Colonic mucosa (tissue), 4 donors: ENCODE data around the gene FZR1. TPM values are rescaled to one million over a fixed set of nuclear protein-coding genes. Genes with fewer than 3 reads are reported as not detected.

Experiments
- DNase-seq: peaks from one replicate; pipeline ENCODE4 v3.0.0-alpha.2; 2020
- H3K27ac ChIP-seq: fragments of 200-600 bp; one replicate; pipeline ENCODE4 v1.8.0; 2021
- H3K27me3 ChIP-seq: fragments of 200-600 bp; one replicate; pipeline ENCODE4 v1.8.0; 2021
- H3K36me3 ChIP-seq: fragments of 200-600 bp; one replicate; pipeline ENCODE4 v1.8.0; 2021
- H3K4me1 ChIP-seq: fragments of 200-600 bp; one replicate; pipeline ENCODE4 v1.8.0; 2021; ENCODE audit warnings: mild to moderate bottlenecking
- H3K4me3 ChIP-seq: fragments of 200-600 bp; one replicate; pipeline ENCODE4 v1.8.0; 2021
- H3K9ac ChIP-seq, 2 donors: one replicate each; pipeline ENCODE4 v1.7.0; 2013; ENCODE audit warnings: control low read depth in 2 of 2, low read depth in 2 of 2, low read length in 2 of 2
- H3K9me3 ChIP-seq: fragments of 200-600 bp; one replicate; pipeline ENCODE4 v1.8.0; 2021
- CTCF ChIP-seq: fragments of 200-600 bp; IDR thresholded peaks from one replicate; pipeline ENCODE4 v1.8.0; 2022; ENCODE audit warnings: antibody characterized with exemption, mild to moderate bottlenecking
- intact Hi-C: fragments of 100-400 bp; cut with DNase I; formaldehyde crosslinking; loops from one replicate; pipeline ENCODE4 v1.14.1; 2022
- total RNA-seq, 2 donors: library from RNA; stranded (reverse); fragmentation: NEBNext Ultra II Directional in 1 of 2; extraction: Animal tissue kit (Norgen Biotek cat#: 25700) in 1 of 2; gene quantifications; one replicate each; pipeline ENCODE4 v1.2.1, GENCODE V29; 2021
- donor health status: healthy.
- donor health status: DM: no; HTN: no; CAD: no.
- donor health status: DM: no; HTN: no; CAD: no.

Gene FZR1
- total RNA-seq, 2 donors from 2014 or later, result 45.8 to 62.5 TPM

DNA sequence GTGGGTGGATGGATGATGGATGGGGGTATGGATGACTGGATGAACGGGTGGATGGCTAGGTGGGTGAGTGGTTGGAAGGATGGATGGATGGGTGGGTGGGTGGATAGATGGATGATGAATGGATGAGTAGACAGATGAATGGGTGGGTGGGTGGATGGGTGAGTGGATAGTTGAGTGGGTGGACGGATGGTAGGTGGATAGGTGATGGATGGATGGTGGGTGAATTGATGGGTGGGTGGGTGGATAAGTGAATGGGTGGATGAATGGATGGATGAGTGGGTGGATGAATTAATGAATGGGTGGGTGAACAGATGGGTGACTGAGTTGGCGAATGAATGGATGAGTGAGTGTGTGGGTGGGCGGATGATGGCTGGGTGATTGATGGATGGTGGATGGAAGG is 30.7 kb upstream of the FZR1 start:
- no peak overlapping the region for H3K9ac ChIP-seq
- H3K36me3 ChIP-seq, result no peaks in the 10 kb centered on the region
- no peaks in the 10 kb centered on the region for H3K9me3 ChIP-seq
- H3K4me3 ChIP-seq, result no peak overlapping the region
- no peaks in the 10 kb centered on the region for H3K4me1 ChIP-seq
- intact Hi-C loops, result loop anchor here (2.0 kb wide), 1 partner anchor 151 kb away; no protein-coding TSS in a partner anchor
- H3K27me3 ChIP-seq, result no peaks in the 10 kb centered on the region
- no peak for TF ChIP-seq CTCF
- no peak overlapping the region for H3K27ac ChIP-seq
- DNase-seq, result no peak

GRCh38 chr19:3476830-3477229 is 29.3 kb upstream of the FZR1 start:
- no peak for TF ChIP-seq CTCF
- no peak overlapping the region for H3K4me3 ChIP-seq
- no peak for DNase-seq
- H3K27ac ChIP-seq, result no peak overlapping the region
- H3K9me3 ChIP-seq, result no peaks in the 10 kb centered on the region
- no peaks in the 10 kb centered on the region for H3K27me3 ChIP-seq
- no peaks in the 10 kb centered on the region for H3K36me3 ChIP-seq
- peaks cover 3% of the 10 kb centered on the region for H3K4me1 ChIP-seq
- intact Hi-C loops, result no loop called here
- no peak overlapping the region for H3K9ac ChIP-seq

- Histone ChIP-seq H3K27me3 (no peaks in the 10 kb centered on the region), H3K9me3 (no peaks in the 10 kb centered on the region), H3K9ac (no peak overlapping the region), H3K27ac (no peak overlapping the region), H3K36me3 (no peaks in the 10 kb centered on the region), H3K4me3 (no peak overlapping the region), H3K4me1 (peaks cover 3% of the 10 kb centered on the region)
- TF ChIP-seq CTCF, result no peak
- no peak for DNase-seq
- intact Hi-C loops, result no loop called here
These were observed 28.6 kb upstream of the FZR1 start for GRCh38 chr19:3477506-3477905.

DNA sequence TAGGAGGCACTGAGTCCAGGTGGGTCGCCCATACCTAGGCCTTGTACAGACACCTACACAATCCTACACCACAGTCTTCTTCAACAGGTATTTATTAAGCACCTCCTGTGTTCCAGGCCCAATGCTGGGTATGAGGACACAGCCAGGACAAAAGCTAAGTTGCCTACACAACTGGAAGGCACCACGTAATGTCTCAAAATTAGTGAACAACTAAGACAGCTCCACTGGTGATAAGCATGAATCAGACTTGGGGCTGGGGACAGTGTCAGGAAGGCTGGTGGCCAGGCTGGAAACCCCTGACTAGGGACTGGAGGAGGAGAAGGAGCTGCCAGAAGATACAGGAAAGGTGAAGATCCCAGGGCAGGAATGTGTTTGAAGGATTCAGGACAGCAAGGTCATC is 28.2 kb upstream of the FZR1 start:
- Histone ChIP-seq H3K9ac (no peak overlapping the region), H3K36me3 (no peaks in the 10 kb centered on the region), H3K27ac (no peak overlapping the region), H3K27me3 (no peaks in the 10 kb centered on the region), H3K4me1 (peaks cover 3% of the 10 kb centered on the region), H3K9me3 (no peaks in the 10 kb centered on the region), H3K4me3 (no peak overlapping the region)
- intact Hi-C loops, result no loop called here
- no peak for TF ChIP-seq CTCF
- DNase-seq, result no peak

- TF ChIP-seq CTCF, result no peak
- peaks cover 3% of the 10 kb centered on the region for H3K4me1 ChIP-seq
- H3K9me3 ChIP-seq, result no peaks in the 10 kb centered on the region
- H3K27ac ChIP-seq, result no peak overlapping the region
- H3K4me3 ChIP-seq, result no peak overlapping the region
- intact Hi-C loops, result no loop called here
- H3K27me3 ChIP-seq, result no peaks in the 10 kb centered on the region
- no peaks in the 10 kb centered on the region for H3K36me3 ChIP-seq
- DNase-seq, result no peak
- no peak overlapping the region for H3K9ac ChIP-seq
These were observed 27.5 kb upstream of the FZR1 start for GRCh38 chr19:3478409-3479176.
